HG02798 (cell line): ENCODE results near the gene DENND5A.
"Not testable (repeated sequence)": the region's sequence is repeated elsewhere in the genome, so short reads cannot be mapped to it uniquely, and the experiment has no call there.

Source experiments
- ATAC-seq: cut with Tn5 transposase; IDR thresholded peaks from one replicate; pipeline ENCODE4 v1.9.1; 2021; ENCODE audit warnings: mild to moderate bottlenecking; ENCODE audit not compliant: unreplicated experiment, poor library complexity

The DENND5A gene

DNA sequence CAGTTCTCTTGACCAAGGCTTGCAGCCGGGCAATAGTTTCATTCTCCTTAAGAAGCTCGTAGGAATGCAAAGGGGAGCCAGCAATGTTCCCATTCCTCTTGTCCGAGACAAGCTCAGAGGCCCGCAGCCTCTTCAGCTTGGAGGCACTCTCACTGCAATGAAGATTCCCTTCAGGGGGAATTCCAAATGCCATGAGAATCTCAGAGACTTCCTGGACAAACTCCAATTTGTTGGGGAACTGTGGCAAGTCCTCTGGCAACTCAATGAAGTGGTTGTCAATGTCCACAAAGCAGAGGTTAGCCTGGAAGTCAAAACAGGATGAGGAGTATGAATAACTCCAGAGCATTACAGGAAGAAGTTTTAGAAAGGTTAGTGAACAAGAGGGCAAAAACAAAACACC is 84.4 kb downstream of the DENND5A start:
- ATAC-seq, result no peak

DNA sequence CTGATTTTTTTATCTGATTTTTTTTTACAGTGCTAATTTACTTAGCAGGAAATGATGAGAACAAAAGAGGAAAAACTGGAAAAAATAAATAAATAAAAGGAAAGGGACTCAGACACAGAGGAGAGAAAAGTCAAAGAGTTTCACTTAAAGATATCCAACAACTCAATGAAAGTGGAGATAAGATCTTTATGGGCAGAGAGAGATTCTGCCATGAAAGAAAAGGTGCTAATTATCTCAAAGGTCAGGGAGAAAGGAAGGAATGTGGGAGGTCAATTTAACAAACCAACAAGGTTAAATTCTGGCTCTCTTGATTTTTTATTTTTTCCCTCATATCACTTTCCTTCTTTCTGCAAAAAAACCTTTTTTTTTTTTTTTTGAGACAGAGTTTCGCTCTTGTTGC is 86.0 kb downstream of the DENND5A start:
- ATAC-seq, result no peak

DNA sequence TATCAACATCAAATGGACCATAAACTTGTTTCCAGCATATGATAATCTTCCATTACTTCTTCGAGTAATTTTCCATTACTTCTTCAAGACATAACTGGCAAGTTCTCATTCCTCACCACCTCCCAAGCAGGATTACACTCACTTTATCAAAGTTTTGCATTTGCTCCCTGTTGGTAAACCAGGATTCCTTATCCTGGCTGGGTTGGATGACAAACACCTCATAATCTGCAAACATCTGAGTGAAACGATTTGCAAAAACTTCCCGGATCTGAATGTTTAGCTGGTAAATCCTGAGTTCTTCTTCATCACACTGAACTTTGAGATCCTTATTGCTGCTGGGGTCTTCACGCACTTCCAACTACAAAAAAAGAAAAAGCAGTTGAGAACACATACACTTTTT is 86.4 kb downstream of the DENND5A start:
- ATAC-seq, result no peak

DNA sequence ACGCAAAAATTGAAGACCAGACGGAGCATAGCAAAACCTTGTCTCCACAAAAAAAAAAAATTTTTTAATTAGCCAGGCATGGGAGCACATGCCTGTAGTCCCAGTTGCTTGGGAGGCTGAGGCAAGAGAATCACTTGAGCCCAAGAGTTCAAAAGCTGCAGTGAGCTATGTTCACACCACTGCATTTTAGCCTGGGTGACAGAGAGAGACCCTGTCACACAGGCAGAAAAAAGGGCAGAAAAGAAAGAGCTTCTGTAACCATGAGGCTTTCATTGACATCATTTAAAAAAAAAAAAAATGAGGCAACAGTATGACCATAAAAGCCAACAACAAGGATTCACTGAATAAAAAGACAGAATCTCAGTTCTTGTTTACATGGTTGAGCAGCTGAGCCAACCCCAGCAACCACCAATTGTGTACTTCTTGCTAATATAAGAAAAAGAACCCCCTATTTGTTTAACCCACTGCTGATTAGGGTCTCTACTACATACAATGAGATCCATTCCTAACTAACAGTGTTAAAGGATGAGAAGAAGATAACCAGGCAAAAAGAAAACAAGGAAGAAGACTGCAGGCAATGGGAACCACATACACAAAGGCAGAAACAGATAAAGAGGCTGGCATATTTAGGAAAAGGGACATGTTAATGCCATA is 87.6 kb downstream of the DENND5A start:
- ATAC-seq, result no peak

DNA sequence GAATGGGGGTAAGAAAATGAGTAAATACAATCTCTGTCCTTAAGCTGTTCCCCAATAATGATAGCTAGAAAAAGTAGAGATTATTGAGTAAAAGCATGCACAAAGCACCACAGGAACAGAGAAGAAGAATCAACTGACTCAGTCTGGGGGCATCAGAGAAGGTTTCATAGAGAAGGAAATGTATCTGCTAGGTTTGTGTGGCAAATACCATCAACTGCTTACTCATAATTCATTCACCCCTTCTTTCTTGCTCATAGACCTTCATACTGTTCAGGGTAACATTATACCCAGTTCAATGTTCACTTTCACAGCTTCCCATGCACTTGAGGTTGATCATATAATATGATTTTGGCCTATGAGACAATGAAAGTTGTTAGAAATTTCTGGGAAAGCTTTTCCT is 88.6 kb downstream of the DENND5A start:
- ATAC-seq, result no peak

DNA sequence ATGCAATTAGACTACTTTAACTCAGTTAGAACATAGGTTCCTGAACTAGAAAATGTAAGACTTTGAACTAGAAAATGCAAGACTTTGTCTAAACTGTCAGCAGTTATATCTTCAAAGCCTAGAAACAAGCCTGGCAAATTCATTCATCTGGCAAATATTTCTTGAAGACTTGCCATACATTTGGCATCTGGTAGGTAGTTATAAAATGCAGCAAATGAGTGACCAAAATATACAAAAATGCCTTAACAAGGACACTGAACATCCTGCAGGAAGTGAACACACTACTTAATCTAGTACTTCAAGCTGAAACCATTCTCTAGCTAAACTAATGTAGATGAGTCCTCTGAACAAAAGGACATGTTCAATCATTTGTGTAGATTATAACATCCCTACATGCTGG is 89.0 kb downstream of the DENND5A start:
- ATAC-seq, result no peak

DNA sequence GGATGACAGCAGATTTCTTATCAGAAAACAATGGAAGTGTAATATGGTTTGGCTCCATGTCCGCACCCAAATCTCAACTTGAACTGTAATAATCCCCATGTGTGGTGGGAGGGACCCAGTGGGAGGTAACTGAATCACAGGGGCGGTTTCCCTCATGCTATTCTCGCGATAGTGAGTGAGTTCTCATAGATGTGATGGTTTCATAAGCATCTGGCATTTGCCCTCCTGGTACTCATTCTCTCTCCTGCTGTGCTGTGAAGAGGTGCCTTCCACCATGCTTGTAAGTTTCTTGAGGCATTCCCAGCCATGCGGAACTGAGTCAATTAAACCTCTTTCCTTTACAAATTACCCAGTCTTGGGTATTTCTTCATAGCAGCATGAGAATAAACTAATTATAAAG is 92.8 kb downstream of the DENND5A start:
- no peak for ATAC-seq

DNA sequence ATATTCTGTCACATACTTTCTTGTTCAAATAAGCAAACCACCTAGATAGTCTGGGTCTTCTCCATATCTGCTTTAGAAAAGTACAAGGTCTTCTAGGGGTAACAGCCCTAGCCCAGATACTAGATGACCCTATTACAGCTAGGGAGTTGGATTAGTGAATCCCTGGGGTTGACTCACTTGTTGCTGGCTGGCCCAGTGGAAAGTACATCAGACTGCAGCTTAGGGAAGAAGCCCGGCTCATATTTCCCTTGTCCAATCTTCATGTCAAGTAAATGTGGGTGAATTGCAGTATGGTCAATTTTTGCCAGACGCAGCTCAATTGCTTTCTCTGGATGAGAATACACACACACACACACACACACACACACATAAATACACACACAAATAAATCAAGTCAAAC is 94.7 kb downstream of the DENND5A start:
- ATAC-seq, result no peak

DNA sequence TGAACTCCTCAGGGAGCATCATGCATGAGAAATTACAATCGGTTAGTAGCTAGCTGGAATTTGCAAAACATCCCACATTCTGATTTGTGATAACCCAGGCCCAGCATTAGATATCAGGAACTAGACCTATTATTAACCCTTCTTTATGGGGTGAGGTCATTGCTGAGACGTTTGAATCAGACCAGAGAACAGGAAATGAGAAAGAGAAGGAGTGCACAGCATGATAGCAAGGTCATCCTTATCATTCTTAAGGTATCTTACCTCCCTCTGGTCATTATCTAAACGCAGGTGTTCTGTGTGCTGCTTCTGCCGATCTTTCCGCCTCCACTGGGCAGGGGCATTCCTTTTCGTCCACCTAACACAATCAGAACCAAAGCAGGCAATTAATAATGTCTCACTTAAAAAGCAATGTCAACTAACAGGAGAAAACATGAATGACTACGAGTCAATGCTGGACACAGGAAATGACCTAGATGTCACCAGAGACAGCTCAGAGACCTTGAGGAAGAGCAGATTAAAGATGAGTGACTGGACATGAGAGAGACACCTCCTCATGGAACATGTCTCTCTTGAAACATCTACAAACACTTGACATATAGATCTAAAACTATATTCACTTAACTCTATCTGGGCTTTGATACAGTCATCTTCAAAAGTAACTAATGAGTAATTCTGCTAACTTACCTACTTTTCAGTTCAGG is 95.4 kb downstream of the DENND5A start:
- no peak for ATAC-seq

DNA sequence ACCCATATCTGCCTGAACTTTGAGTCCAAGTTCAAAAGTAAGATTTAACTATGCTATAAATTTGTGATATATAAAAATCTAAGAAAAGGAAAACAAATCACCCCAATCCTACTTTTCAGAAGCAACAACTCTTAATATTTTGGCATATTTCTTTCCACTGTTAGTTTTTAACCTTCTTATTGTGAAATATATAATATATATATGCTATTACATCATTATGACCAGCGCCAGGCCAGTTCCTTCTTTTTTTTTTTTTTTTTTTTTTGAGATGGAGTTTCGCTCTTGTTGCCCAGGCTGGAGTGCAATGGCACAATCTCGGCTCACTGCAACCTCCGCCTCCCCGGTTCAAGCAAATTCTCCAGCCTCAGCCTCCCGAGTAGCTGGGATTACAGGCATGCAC is 103.2 kb downstream of the DENND5A start:
- ATAC-seq, result not testable (repeated sequence)

DNA sequence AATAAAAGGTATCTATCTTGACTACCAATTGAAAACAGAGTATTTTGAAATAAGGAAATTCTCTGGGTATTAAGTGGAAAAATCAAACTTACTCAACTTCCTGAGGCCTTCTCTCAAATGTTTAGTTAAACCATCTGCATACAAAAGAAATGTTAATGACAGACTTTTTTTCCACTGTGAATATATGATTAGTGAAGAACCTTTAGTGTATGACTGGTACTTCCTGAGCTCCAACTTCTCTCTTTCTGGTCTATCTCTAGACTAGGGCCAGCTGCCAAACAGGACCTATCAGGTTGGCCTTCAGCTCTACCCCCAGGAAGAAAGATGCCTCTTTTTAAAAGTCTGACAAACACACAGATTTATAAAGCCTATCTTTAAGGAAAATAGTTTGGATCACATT is 105.0 kb downstream of the DENND5A start:
- ATAC-seq, result no peak

DNA sequence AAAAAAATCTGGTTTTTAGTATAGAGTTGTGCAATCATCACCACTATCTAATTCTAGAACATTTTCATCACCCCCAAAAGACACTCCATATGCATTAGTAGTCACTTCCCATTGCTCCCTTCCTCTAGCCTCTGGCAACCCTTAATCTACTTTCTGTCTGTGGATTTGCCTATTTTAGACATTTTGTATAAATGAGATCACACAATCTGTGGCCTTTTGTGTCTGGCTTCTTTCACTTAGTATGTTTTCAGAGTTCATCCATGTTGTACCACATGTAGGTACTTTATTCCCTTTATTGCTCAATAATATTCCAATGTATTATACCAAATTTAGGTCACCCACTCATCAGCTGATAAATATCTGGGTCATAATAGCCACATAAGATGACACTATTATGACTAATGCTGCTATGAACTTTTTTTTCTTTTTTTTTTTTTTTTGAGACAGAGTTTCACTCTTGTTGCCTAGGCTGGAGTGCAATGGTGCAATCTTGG is 106.2 kb downstream of the DENND5A start:
- no peak for ATAC-seq

DNA sequence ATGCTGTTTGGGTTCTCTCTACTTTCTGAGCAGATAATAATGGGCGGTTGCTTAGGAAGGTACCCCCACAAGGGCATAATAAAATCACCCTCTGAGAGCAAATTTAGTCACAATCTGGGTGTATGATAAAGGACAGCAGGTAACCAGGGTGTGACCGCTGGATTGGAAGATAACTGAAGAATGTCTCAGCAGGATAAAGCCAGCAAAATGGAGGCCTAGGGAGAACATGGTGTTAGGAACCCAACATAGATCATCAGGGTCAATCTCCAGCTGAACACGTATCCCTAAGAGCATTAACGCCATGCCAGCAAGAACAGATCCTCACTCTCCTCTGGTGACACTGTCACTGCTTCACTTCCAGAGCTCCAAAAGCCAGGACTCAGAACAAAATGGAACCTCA is 109.2 kb downstream of the DENND5A start:
- ATAC-seq, result no peak

DNA sequence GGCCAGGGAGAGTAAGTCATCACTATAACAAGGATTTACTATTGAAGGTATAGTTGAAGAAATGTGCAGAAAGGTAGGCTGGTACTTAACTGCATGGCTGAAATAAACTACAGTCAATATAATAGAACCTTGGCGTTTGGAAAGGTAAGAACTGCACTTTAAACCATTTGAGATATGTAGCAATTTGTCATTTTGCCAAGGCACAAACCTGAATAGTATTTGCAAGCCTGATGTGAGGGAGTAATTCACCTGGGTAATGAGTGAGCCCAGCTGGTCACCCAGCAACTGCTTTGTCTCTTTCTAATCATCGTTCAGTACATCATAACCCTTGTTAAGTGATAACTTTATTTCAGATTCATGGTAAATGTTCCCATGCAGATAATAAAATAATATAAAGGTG is 111.5 kb downstream of the DENND5A start:
- no peak for ATAC-seq

DNA sequence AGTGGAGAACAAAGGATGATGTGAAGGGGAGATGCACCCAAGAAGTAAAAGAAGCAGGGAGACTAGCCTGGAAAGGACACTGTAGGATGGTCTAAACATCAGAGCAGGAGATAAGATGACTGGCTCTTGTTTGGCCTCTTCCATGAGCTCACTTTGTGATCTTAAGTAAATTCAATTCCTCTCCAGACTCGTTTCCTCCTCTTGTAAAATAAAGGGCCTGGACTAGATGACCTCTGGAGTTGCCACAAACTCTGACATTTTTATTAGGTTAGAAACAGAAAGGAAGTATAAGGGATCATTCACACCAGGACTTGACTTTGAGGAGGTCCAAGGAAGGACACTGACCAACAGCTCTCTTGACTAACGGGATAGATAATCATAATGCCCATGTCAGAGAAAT is 113.5 kb downstream of the DENND5A start:
- no peak for ATAC-seq

DNA sequence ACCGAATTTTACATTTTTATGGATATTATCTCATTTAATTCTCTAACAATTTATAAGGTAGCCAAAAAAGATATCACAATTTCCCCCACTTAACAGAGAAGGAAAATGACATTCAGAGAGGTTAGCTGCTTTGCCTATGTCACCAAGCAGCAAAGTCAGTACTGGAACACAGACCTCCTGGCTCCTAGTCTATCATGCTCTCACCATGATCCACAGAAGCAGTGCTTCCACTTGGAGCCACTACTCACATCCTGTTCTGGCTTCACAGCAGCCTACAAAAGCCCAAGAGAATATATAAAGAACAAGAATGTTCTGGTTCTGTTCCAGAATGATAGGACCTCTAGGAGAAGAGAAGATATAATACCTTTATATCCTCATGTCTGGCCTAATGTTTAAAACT is 114.2 kb downstream of the DENND5A start:
- ATAC-seq, result no peak

DNA sequence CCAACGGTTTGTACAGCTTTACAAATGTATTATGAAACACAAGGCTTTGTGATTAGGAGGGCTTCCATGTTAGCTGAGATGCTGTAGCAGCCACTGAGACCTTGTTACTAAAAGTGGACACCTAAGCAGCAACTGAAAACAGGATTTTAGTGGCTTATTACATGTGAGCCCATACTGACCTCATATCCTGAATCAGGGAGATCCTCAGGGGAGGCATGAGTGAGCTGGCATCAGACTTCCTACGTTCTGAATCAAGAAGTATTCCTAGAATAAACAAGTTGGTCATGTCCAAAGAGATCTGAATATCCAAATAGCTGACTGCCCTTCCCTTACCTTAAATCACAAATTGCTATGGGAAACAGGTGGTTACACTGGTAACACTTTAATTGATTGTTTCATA is 114.6 kb downstream of the DENND5A start:
- no peak for ATAC-seq

DNA sequence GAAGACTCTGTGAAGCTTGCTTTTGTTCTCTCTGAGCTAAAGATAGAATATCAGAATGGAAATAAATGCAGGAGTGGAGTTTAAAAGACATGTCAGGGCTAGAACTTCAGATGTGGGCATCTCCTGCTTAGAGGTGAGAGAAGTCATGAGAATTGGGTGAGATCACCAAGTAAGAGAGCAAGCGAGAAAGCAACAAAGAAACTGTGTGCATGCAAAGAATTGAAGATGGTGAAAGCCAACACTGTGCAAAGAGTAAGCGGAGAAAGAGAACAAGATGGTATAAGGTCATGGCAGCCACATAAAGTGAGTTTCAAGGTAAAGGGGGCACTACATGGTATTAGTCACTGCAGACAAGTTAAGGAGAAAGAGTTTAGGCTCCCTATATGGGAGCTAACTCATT is 116.4 kb downstream of the DENND5A start:
- ATAC-seq, result no peak

DNA sequence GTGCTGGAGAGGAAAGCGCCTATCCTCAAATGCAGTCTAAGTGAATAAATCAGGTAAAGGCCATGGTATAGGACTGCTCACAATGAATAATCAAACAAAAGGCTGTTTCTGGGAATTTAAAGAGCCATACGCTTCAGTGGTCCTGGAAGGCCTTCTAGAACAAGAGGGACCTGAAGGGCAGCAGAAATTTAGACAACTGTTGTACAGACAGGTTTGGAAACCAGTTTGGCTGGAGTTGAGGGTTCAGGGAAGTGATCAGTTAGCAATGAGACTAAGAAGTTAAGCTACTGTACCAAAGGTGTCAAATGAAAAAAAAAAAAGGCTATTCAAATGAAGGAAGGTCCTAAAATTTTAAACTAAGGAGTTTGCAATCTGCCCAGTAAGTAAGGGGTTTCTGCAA is 117.1 kb downstream of the DENND5A start:
- ATAC-seq, result no peak

DNA sequence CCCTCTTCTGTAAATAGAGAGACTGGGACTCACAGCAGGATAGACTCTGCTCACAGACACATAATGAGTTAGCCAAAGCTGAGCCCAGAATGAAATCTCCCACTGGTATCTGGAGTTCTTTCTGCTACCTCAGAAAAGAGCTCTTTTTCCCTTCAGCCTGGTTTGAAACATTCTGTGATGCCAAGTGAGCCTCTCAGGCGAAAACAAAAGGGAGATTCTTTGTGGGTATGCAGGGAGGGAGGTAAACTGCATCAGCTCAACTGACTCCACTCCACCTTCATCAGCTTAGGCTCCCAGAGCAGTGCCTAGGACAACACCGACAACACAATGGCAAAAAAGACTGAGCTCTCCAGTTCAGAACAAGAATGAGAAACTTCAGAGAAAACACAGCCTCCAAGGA is 118.7 kb downstream of the DENND5A start:
- ATAC-seq, result no peak

DNA sequence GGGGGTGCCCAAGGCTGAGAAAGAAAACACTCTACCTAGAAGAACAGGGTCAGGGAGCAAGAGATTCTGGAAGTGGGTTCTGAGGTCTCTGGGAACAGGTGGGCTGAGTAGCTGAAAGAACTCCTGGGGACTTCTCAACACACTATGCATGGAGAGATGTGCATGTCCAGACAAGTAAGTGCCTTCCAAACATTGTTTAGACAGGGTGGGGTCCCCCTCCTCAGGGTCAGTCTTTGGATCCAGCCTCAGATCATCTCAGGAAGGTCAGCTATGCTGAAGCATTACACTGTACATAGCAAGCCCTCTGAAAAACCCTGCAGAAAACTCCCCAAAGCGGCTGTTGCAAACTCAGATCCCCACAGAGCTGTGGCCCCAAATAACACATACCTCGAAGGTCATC is 119.9 kb downstream of the DENND5A start:
- ATAC-seq, result no peak

DNA sequence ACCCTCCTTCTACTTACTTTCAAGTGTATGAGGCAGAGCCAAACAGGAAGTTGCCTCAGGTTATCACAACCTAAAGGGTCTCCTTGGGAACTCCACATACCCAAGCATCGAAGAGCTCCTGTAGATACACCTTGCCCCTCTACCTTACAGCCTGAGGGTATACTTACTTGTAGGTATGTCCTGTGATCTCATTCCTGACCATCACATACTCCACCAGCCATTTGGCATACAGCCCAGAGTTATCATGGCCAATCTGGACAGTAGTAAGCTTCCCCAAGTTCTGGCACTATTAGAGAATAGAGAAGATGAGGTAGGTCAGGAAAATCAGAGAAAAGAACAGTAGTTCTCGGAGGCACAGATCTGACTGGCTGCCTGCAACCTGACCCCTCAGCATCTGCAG is 120.3 kb downstream of the DENND5A start:
- no peak for ATAC-seq
